ENCODE measurements around the gene LANCL2. TPM values are rescaled to one million over a fixed set of nuclear protein-coding genes. Genes with fewer than 3 reads are reported as not detected.

LANCL2 gene
- total and polyA plus RNA-seq, 9 of the 15 experiments (the other 6 are each of a cell fraction or from before 2014, with no cell fraction given), result 5.3 to 18.5 (median 13.5) TPM

GRCh38 chr7:55468495-55468894 is 103.4 kb downstream of the LANCL2 start:
- no peaks in the 10 kb centered on the region for H3K79me2 ChIP-seq (ENCODE audit: control insufficient read depth, insufficient read depth, low read length)
- FAIRE-seq (no peak), DNase-seq (ENCODE audit: extremely low read depth in 1 of 4, low spot score in 3 of 4) (no peak), ATAC-seq (no peak)
- CTCF ChIA-PET (ENCODE audit: low intra/inter-chr PET ratio), result no interaction called here
- POLR2A ChIA-PET, result no interaction called here
- no peak overlapping the region for H3K27ac ChIP-seq (ENCODE audit: extremely low read depth, low read depth, low read length)
- BruUV-seq (replicated peaks), result no TSS peak
- TF ChIP-seq MTA3 (IDR thresholded peaks at IDR 0.05; ENCODE audit: borderline replicate concordance), result no peak
- TF ChIP-seq RFX1 (IDR thresholded peaks at IDR 0.05), result no peak
- no peak overlapping the region for H3K9ac ChIP-seq (ENCODE audit: insufficient read depth in 1 of 2, low read depth in 2 of 2, low read length in 2 of 2)
- no peak overlapping the region for H3K4me2 ChIP-seq (ENCODE audit: insufficient read depth, low read length)
- H3K4me1 ChIP-seq (replicated peaks in 1 of 2; ENCODE audit: control insufficient read depth in 2 of 2, insufficient read depth in 2 of 2, low read length in 2 of 2), result no peaks in the 10 kb centered on the region
- H3K36me3 ChIP-seq (ENCODE audit: control insufficient read depth, insufficient read depth, low read length), result no peaks in the 10 kb centered on the region
- H3K27me3 ChIP-seq (ENCODE audit: control insufficient read depth in 2 of 2, insufficient read depth in 2 of 2, low read length in 2 of 2), result no peaks in the 10 kb centered on the region
- peaks cover 2% of the 10 kb centered on the region; the same call in 1 of the 2 replicates for H3K9me3 ChIP-seq (replicated peaks; ENCODE audit: control insufficient read depth, insufficient read depth, low read depth, low read length)
- H3K9me1 ChIP-seq (ENCODE audit: control insufficient read depth, insufficient read depth, low read length), result no peaks in the 10 kb centered on the region
- in situ Hi-C loops (cut with MboI), result no loop called here
- WGBS (ENCODE audit: insufficient coverage, low coverage, missing lambda C conversion rate), result 91% methylated on average over 8 of the region's 8 CpGs
- H3K4me3 ChIP-seq, result no peak overlapping the region
- H4K20me1 ChIP-seq (replicated peaks; ENCODE audit: control insufficient read depth, insufficient read depth, low read length), result no peaks in the 10 kb centered on the region
- no peak overlapping the region for H2AFZ ChIP-seq (ENCODE audit: low read depth, low read length)
- intact Hi-C loops (cut with micrococcal nuclease), result no loop called here

GRCh38 chr7:55469271-55469681 is 104.1 kb downstream of the LANCL2 start:
- ATAC-seq, result no peak
- ChIA-PET CTCF (ENCODE audit: low intra/inter-chr PET ratio) (no interaction called here), POLR2A (no interaction called here)
- in situ Hi-C loops (cut with MboI) (no loop called here), intact Hi-C loops (cut with micrococcal nuclease) (no loop called here)
- no peaks in the 10 kb centered on the region for H3K36me3 ChIP-seq (ENCODE audit: control insufficient read depth, insufficient read depth, low read length)
- TF ChIP-seq CCNT2 (IDR thresholded peaks at IDR 0.05; ENCODE audit: borderline replicate concordance, extremely low read depth, insufficient read length, low read depth, low read length), result no peak
- no peak for TF ChIP-seq ZKSCAN3 (CRISPR knock-in tag; IDR thresholded peaks at IDR 0.05)
- TF ChIP-seq POLR2AphosphoS2 (IDR thresholded peaks at IDR 0.05; ENCODE audit: low read length), result no peak
- no peak for TF ChIP-seq PHTF2 (CRISPR knock-in tag; IDR thresholded peaks at IDR 0.05)
- TF ChIP-seq ZBTB33 (CRISPR knock-in tag; IDR thresholded peaks at IDR 0.05), result no peak
- no peak for TF ChIP-seq ZNF75A (CRISPR knock-in tag; IDR thresholded peaks at IDR 0.05)
- TF ChIP-seq ZNF696 (CRISPR knock-in tag; conservative IDR thresholded peaks at IDR 0.05), result no peak
- no peaks in the 10 kb centered on the region; the same call in 1 of the 2 replicates for H3K9me3 ChIP-seq (replicated peaks; ENCODE audit: control insufficient read depth, insufficient read depth, low read depth, low read length)
- H3K4me3 ChIP-seq, result no peak overlapping the region
- H3K4me1 ChIP-seq (replicated peaks in 1 of 2; ENCODE audit: control insufficient read depth in 2 of 2, insufficient read depth in 2 of 2, low read length in 2 of 2), result no peaks in the 10 kb centered on the region
- BruUV-seq (replicated peaks), result no TSS peak
- no peak overlapping the region for H2AFZ ChIP-seq (ENCODE audit: low read depth, low read length)
- H3K4me2 ChIP-seq (ENCODE audit: insufficient read depth, low read length), result no peak overlapping the region
- no peak overlapping the region for H3K27ac ChIP-seq (ENCODE audit: extremely low read depth, low read depth, low read length)
- 100% methylated on average over 2 of the region's 2 CpGs for WGBS (ENCODE audit: insufficient coverage, low coverage, missing lambda C conversion rate)
- H3K9me1 ChIP-seq (ENCODE audit: control insufficient read depth, insufficient read depth, low read length), result no peaks in the 10 kb centered on the region
- no peaks in the 10 kb centered on the region for H3K27me3 ChIP-seq (ENCODE audit: control insufficient read depth in 2 of 2, insufficient read depth in 2 of 2, low read length in 2 of 2)
- DNase-seq (ENCODE audit: extremely low read depth in 1 of 4, low spot score in 3 of 4), result no peak
- H4K20me1 ChIP-seq (replicated peaks; ENCODE audit: control insufficient read depth, insufficient read depth, low read length), result no peaks in the 10 kb centered on the region
- FAIRE-seq, result no peak
- no peak overlapping the region for H3K9ac ChIP-seq (ENCODE audit: insufficient read depth in 1 of 2, low read depth in 2 of 2, low read length in 2 of 2)
- H3K79me2 ChIP-seq (ENCODE audit: control insufficient read depth, insufficient read depth, low read length), result no peaks in the 10 kb centered on the region
